Measurements from ENCODE around the gene HHIPL1.
A peak's percentile ranks its signal among the peaks of the same experiment; 100 is the strongest.

HHIPL1 gene

GRCh38 chr14:99606359-99606758 lies 38.6 kb upstream of the HHIPL1 start:
- no peaks in the 10 kb centered on the region for H3K9me3 ChIP-seq (ENCODE audit: insufficient read depth, low read depth, low read length)
- peaks cover 26% of the 10 kb centered on the region for H3K4me1 ChIP-seq (ENCODE audit: insufficient read depth, low read length, poor library complexity, severe bottlenecking)
- TF ChIP-seq CTCF (conservative IDR thresholded peaks at IDR 0.05; ENCODE audit: low read length), result no peak
- TF ChIP-seq EZH2phosphoT487 (IDR thresholded peaks at IDR 0.05; ENCODE audit: borderline replicate concordance), result no peak
- no peaks in the 10 kb centered on the region for H3F3A ChIP-seq (ENCODE audit: low read depth)
- H3K36me3 ChIP-seq (ENCODE audit: insufficient read depth, low read length), result no peaks in the 10 kb centered on the region
- H3K4me3 ChIP-seq (ENCODE audit: low read length, poor library complexity, severe bottlenecking), result peak overlapping the region; percentile 77
- H3K27me3 ChIP-seq (ENCODE audit: insufficient read depth, low read length, poor library complexity, severe bottlenecking), result no peaks in the 10 kb centered on the region
- peaks cover 15% of the 10 kb centered on the region for H4K20me1 ChIP-seq (ENCODE audit: insufficient read depth, low read length, poor library complexity, severe bottlenecking)
- no peaks in the 10 kb centered on the region for H3K9me2 ChIP-seq (replicated peaks; ENCODE audit: low read depth, low read length)
- H2AFZ ChIP-seq (ENCODE audit: low read length), result no peak overlapping the region
- peaks cover 28% of the 10 kb centered on the region for H3K79me2 ChIP-seq (ENCODE audit: insufficient read depth, low read length)
- H3K4me2 ChIP-seq (ENCODE audit: low read depth, low read length, poor library complexity, severe bottlenecking), result peak overlapping the region; percentile 96
- H3K9ac ChIP-seq (ENCODE audit: low read depth, low read length, poor library complexity, severe bottlenecking), result peak overlapping the region; percentile 98

- no peaks in the 10 kb centered on the region for H3K36me3 ChIP-seq (ENCODE audit: insufficient read depth, low read length)
- no peaks in the 10 kb centered on the region for H3K27me3 ChIP-seq (ENCODE audit: insufficient read depth, low read length, poor library complexity, severe bottlenecking)
- no peak overlapping the region for H3K4me2 ChIP-seq (ENCODE audit: low read depth, low read length, poor library complexity, severe bottlenecking)
- H2AFZ ChIP-seq (ENCODE audit: low read length), result no peak overlapping the region
- TF ChIP-seq EZH2phosphoT487 (IDR thresholded peaks at IDR 0.05; ENCODE audit: borderline replicate concordance) (no peak), CTCF (conservative IDR thresholded peaks at IDR 0.05; ENCODE audit: low read length) (no peak)
- H3K4me3 ChIP-seq (ENCODE audit: low read length, poor library complexity, severe bottlenecking), result no peak overlapping the region
- no peaks in the 10 kb centered on the region for H3K9me3 ChIP-seq (ENCODE audit: insufficient read depth, low read depth, low read length)
- H4K20me1 ChIP-seq (ENCODE audit: insufficient read depth, low read length, poor library complexity, severe bottlenecking), result no peaks in the 10 kb centered on the region
- no peaks in the 10 kb centered on the region for H3K9me2 ChIP-seq (replicated peaks; ENCODE audit: low read depth, low read length)
- no peak overlapping the region for H3K9ac ChIP-seq (ENCODE audit: low read depth, low read length, poor library complexity, severe bottlenecking)
- H3K79me2 ChIP-seq (ENCODE audit: insufficient read depth, low read length), result peaks cover 6% of the 10 kb centered on the region; the same call in 1 of the 2 replicates
- H3K4me1 ChIP-seq (ENCODE audit: insufficient read depth, low read length, poor library complexity, severe bottlenecking), result peaks cover 12% of the 10 kb centered on the region
- H3F3A ChIP-seq (ENCODE audit: low read depth), result no peaks in the 10 kb centered on the region
These were observed 36.3 kb upstream of the HHIPL1 start for GRCh38 chr14:99608591-99608990.

GRCh38 chr14:99609245-99610170 lies 35.4 kb upstream of the HHIPL1 start:
- H2AFZ ChIP-seq (ENCODE audit: low read length), result no peak overlapping the region
- no peaks in the 10 kb centered on the region for H4K20me1 ChIP-seq (ENCODE audit: insufficient read depth, low read length, poor library complexity, severe bottlenecking)
- no peaks in the 10 kb centered on the region for H3K9me3 ChIP-seq (ENCODE audit: insufficient read depth, low read depth, low read length)
- no peak overlapping the region for H3K4me2 ChIP-seq (ENCODE audit: low read depth, low read length, poor library complexity, severe bottlenecking)
- H3K9ac ChIP-seq (ENCODE audit: low read depth, low read length, poor library complexity, severe bottlenecking), result no peak overlapping the region
- H3K79me2 ChIP-seq (ENCODE audit: insufficient read depth, low read length), result 0 out of 2 replicates have a peak, but pooled peaks cover 5% of the 10 kb centered on the region
- no peak overlapping the region for H3K4me3 ChIP-seq (ENCODE audit: low read length, poor library complexity, severe bottlenecking)
- no peaks in the 10 kb centered on the region for H3K27me3 ChIP-seq (ENCODE audit: insufficient read depth, low read length, poor library complexity, severe bottlenecking)
- peaks cover 12% of the 10 kb centered on the region for H3K4me1 ChIP-seq (ENCODE audit: insufficient read depth, low read length, poor library complexity, severe bottlenecking)
- no peaks in the 10 kb centered on the region for H3K36me3 ChIP-seq (ENCODE audit: insufficient read depth, low read length)
- H3K9me2 ChIP-seq (replicated peaks; ENCODE audit: low read depth, low read length), result no peaks in the 10 kb centered on the region
- no peaks in the 10 kb centered on the region for H3F3A ChIP-seq (ENCODE audit: low read depth)
- TF ChIP-seq CTCF (conservative IDR thresholded peaks at IDR 0.05; ENCODE audit: low read length) (no peak), EZH2phosphoT487 (IDR thresholded peaks at IDR 0.05; ENCODE audit: borderline replicate concordance) (no peak)

Measured in Loucy (cell line).